DMS79 treated with DMSO at 0.1 percent for 48 hours (cell line): Measurements from ENCODE around the gene OR6B2.
"Not testable (repeated sequence)": the region's sequence is repeated elsewhere in the genome, so short reads cannot be mapped to it uniquely, and the experiment has no call there.

ENCODE experiments used
- DNase-seq: peaks from one replicate; lab custom pipeline; 2025; lab: John Stamatoyannopoulos, UW

Gene OR6B2

DNA sequence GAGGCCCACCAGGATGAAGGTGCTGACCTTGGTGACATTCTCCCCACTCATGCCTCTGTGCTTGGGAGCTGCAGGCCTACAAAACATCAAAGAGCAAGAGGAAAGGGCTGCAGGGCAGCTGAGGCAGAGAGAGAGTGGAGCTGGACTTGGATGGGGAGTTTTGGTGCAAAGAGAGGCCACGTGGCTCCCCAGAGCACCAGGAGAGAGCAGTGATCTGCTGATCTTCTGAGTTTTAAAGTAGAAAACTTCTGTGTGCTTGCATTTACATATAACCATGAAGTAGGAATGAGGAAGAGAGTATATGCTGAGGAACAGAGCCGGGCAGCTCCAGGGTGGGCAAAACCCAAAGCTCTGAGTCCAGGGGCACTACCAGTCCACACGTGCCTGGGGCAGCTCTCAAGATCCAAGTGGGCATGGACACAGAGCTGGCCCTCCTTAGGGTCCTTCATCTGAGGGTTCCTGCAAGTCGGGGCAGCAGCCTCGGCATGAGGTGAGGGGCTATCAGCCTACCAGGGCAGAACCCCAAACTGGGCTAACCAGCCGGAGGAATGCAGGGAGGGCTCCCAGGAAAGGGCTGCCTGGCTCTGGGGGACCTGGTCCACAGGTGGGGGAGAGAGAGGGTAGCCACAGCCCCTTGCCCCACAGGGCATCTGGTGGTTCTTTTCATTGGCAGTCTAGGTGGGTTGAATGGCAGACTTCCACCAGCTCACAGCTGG, at the start of gene OR6B2:
OR6B2 (minus strand) TSS at position 51 of the 716 bp plus-strand sequence; CDS start at position 51, 0 bp downstream.
- DNase-seq: no peak

DNA sequence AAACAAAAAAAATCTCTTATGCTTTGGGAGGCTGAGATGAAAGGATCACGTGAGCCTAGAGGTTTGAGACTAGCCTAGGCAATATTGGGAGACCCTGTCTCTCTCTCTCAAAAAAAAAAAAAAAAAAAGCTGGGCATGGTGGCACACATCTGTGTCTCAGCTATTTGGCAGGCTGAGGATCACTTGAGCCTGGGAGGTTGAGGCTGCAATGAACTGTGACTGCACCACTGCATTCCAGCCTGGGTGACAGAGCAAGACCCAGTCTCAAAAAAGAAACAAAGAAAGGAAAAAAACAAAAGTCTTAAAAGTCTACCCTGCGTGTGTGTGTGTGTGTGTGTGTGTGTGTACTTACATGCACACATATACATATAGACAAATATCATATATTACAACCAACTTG, 48.4 kb upstream of the OR6B2 start:
- no peak for DNase-seq

DNA sequence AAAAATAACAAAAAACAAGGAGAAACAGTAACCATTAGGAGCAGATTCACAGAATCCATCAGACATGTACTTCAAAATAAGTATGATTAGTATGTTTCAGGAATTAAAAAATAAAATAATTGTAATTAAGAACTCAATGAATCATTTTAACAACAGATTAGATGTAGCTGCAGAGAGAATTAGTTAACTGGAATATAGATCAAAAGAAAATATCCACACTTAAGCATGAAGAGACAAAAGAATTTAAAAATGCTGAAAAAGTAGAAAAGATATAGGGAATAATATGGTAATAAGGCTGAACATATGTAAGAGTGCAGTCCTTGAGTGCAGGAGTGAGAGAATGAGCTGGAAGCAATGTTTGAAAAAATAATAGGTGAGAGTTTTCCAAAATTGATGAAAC, 47.2 kb upstream of the OR6B2 start:
- DNase-seq: no peak

DNA sequence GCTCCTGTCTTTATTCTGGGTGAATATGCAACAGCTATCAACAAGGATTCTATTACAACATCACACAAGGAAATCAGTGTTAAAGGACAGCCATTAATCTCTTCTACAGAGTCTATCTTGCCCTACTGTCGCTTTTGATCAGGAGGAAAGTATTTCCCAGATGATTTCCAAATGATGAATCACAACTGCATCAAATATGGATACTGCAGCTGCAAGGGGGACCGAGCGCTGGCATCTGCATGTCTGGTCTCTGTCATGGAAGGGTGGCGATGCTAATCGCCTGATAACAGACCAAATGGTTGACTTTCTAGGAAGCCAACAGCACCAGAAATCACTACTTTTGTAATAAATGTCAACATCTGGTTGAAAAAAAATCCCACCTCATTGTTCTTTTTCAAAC, 44.3 kb upstream of the OR6B2 start:
- no peak for DNase-seq

DNA sequence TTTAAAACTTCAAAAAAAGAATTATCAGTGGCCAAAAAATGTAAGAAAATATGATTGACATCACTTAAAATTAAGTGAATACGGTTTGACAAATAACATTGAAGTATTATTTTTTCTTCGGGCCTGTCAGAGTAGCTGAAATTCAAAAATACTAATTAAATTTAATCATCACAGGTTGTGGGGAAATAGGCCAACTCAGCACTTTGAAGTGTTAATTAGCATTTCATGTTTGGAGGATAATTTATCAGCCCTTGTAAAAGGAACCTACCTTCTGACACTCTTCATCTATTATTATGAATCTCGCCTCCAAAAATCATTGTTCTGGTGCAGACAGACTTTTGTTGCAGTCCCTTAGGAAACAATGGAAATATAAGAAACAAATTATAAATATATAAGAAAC, 40.7 kb upstream of the OR6B2 start:
- DNase-seq: no peak

DNA sequence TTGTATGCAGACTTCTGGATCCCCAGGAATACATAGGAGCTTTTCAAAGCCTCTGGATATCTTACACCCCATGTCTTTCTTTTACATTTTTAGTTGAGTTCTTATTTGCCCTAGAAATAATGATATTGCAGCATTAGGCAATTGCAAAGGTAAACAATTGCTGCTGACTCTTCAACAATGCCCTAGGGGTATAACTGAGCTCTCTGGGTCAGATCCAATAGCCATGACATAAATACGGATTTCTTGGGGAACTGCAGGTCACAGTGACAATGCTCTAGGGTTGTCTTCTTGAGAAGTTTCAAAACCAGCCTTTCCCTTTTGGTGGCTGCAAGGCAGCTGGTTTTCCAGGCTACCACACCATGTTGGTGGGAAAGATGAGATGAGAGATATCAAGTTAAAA, 39.6 kb upstream of the OR6B2 start:
- no peak for DNase-seq

DNA sequence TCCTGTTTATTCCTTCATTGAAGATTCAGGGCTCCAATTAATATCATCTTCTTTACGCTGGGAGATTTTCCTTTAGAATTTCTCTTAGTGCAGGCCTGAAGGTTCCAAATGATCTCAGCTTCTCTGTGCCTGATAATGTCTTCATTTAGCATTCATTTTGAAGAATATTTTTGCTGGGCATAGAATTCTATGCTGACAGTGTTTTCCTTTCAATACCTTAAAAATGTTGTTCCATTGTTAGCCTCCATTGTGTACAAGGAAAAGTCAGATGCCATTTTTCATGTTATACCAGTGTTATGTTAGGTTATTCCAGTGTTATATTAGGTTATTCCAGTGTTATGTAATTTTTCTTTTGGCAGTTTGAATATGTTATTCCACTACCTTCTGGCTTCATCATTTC, 38.0 kb upstream of the OR6B2 start:
- no peak for DNase-seq

DNA sequence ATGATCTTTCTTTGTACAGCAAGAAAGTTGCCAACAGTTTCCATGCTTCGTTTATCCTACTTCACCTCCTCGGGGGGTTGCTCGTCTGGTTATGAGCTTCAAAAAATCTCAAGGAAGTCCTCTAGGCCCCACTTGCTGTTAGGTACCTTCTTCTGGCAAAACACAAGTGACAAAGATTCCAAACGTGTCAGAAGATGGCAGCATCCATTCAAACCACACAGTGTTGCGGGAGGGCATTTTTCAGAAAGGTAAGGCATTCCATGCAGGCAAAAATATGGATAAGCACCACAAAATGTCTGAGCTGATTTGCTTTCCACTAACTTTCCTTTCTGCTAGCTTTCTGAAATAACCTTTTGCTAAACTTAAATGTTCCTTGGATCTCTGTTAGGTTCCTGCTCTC, 36.3 kb upstream of the OR6B2 start:
- DNase-seq: no peak

DNA sequence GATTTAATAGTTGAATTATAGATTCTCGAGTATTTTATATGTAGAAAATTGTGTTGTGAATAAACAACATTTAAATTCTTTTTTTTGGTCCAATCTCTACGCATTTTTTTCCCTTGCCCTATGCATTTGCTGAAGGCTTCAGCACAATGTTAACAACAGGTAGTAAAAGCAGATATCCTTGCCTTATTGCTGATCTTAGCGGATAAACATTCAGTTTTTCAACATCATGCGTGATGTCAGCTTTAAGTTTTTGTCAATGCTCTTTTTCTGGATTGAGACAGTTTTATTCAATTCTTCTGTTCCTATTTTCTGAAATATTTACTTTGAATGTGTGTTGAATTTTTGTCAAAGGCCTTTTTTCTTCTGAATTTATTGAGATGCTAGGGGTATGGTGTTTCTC, 34.7 kb upstream of the OR6B2 start:
- no peak for DNase-seq

DNA sequence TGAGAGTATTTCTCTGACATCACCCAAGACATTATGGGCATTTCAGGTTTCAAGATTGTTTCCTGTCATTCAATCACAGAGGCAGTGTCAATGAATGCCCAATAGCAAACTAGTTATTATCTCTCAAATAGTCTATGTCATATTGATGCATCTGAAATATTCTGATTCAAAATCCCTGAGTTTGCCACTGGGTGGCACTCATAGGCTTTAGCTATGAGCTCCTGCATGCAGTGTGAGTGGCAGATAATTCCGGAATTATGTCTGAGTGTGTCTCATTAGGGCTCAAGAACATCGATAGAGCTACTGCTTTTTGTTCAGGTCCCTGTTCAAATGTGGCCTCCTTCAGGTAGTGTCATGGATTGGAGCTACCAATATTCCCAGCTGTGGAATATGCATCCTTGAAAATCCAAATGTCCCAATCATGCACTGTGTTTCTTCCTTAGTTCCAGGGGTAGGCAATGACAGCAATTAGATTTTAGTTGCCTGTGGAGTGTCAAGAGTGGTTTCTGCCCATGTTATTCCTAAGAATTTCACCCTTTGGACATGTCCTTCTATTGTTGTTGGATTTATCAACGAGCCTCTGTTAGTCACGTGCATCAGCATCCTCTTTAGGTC, 30.9 kb upstream of the OR6B2 start:
- peak; percentile 56 for DNase-seq

DNA sequence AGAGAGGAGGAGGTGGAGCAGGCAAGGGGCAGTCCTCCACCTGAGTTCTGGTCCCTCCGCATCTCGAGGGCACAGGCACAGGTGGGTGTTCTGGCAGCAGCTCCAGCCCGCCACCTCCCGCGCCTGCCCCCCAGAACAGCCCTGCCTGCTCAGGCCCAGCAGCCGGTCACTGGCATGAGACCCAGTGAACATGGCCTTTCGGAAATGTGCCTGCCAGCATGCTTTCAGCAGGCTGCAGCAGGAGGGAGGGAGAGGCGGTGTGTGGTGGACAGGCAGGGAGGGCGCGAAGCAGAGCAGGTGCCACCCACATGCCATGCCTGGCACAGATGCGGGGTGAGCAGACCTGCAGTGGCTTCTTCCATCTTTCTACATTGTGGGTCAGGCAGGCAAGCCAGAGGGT, 26.4 kb upstream of the OR6B2 start:
- DNase-seq: no peak

DNA sequence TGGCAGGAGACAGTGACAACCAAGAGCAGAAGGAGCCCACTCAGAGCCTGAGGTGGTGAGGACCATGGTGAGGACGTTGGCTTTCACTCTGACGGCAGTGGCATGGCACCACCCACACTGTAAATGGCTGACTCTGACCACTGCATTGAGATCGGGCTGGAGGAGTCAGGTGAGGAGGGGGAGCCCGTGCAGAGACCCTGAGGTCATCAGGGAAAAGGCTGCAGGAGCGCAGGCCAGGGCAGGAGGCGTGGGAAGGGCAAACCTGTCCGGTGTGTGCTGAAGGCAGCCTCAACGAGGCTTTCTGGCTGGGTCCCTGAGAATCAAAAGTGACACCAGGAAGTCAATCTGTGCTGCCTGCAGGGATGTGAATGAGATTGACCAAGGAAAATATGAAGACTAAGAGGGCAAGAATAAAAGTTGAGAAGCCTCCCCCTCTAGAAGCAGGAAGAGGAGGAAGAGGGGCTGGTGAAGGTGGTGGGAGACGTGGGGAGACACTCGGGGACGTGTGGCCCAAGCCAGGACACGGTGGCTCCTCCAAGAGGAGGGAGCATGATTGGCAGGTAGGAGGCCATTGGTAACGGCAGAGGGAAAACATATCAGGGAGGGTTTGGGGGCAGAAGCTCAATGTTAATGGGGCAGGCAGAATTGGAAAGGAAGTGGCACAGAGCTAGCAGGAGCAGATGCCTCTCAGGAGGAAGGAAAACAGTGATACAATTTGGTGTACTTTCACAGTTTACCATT, 25.1 kb upstream of the OR6B2 start:
- no peak for DNase-seq

DNA sequence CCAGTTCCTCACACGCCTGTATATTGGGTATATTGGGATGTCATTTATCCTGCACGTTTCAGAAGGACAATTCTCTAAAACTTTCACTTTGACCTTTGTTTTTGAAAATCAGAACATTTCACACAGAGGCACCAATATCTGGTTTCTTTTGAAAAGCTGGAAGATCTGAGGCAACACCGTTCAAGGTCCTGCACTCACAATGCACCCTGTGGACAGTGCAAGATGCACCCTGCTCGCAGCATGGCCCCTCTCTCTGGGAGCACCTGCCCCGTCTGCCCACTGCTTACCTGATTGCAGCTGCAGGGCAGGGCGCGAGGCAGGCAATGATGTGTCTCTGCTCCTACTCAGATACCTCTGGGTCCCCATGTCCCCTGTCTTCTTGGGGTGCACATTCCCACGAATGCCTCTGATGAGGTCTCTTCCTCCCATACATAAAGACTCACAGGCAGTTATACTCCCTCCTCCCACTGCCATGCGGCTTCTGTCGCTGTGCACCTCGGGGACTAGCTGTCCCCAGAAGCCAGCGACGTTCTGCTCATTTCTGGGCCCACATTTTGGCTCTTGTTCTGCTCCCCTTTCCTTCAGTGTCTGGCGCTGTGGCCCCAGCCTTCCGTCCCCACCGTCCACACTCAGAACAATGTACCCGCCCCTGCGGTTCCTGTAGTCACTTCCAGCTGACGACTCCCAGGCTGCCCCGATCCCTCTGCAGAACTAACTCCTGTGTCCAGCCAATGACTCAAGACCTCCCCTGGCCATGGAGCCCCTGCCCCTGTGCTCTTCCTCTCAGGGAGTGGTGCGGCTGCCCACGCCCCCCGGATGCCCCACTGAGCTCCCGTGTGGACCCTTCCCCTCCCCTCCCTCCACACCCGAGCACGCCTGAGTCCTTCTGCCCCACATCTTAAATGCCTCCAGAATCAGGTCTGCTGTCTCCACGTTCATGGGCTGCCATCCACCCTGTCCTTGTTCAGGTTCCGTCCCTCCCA, 23.2 kb upstream of the OR6B2 start, which contains the start of gene OR6B3:
OR6B3 (minus strand) TSS at position 349 of the 983 bp plus-strand sequence.
- DNase-seq: peak; percentile 7

DNA sequence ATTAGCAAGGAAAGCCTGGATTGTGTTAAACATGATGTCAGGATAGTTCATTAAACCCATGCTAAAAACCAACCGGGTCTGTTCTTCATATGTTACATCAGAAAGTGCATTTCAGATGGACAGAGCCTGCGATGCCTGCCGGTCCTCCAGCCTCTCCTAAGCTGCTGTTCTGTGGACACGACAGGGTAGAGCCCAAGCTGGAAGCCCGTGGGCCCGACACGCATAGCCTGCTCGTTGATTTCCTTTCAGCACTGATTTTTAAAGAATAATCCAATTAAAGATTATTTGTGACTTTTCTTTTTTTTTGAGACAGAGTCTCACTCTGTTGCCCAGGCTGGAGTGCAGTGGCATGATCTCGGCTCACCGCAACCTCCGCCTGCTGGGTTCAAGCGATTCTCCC, 22.3 kb upstream of the OR6B2 start:
- DNase-seq: no peak

DNA sequence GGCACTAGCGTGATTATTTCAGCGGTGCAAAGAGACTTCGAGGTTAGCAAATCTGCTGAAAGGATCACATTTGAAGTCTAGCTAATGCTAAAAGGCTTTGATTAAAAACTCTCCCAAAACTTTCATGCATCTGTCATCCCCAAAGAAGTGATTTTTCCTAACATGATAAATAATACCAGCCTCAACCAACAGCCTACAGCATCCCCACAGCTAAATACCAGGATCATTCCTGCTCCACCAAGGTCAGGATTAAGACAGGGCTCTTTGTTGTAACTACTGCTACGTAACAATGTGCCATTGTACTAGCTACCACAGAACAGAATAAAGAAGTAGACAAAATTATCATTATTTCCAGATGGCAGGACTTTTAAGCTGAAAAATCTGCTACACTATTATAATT, 21.5 kb upstream of the OR6B2 start:
- no peak for DNase-seq

DNA sequence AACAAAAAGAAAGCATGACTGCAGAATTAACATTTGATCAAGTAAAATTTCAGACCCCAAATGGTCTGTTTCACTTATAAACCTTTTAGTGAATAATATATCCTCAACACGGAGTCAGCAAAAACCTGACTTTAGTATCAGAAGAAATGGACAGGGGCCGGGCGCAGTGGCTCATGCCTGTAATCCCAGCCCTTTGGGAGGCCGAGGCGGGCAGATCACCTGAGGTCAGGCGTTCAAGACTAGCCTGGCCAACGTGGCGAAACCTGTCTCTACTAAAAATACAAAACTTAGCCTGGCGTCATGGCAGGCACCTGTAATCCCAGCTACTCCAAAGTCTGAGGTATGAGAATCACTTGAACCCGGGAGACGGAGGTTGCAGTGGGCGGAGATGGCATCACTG, 20.0 kb upstream of the OR6B2 start:
- no peak for DNase-seq

DNA sequence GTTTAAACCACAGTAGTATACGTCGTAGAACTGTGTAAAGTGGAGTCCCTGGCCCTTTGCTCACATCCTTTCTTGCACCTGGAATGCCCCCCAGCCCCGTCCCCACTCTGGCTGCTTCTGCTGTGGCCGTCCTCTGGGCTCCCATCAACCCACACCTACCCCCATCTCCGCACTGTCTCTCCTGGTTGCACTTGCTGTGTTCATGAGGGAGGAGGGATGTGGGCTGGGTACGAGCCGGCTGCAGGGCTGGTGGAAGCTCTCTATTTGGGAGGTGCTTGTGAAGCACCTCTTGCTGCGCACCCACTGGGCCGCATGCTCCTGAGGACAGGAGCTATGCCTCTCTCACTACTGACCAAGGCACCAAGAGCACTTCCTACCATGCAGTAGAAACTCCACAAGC, 18.0 kb upstream of the OR6B2 start:
- DNase-seq: no peak

DNA sequence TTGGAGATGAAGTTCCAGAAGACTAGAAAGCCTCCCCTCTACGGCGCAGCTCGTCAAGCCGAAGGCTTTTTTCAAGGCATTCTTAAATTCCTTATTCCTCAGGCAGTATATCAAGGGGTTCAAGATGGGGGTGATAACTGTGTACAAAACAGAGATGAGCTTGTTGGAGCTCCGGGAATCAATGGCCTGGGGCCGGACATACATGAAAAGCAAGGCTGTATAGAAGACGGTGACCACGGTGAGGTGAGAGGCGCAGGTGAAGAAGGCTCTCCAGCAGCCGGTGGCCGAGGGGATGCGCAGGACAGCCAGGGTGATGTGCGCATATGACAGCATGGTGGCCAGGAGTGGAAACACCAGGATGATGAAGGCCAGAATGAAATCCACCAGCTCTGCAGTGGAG, 14.9 kb upstream of the OR6B2 start:
- no peak for DNase-seq

DNA sequence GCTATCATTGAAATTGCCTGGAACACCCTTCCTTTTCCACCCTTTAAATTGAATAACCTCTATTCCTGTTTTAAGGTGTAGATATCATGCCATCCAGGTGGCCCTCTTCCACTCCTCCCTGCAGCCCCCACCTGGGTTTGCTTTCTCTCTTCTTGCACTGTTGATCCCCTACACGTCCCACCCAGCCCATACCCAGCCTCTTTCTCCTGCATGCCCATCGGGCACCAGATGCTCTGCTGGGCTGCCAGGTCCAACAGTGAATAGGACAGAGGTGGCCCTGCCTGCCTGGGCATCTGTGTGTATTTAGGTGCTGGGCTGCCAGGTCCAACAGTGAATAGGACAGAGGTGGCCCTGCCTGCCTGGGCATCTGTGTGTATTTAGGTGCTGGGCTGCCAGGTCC, 13.9 kb upstream of the OR6B2 start:
- not testable (repeated sequence) for DNase-seq

DNA sequence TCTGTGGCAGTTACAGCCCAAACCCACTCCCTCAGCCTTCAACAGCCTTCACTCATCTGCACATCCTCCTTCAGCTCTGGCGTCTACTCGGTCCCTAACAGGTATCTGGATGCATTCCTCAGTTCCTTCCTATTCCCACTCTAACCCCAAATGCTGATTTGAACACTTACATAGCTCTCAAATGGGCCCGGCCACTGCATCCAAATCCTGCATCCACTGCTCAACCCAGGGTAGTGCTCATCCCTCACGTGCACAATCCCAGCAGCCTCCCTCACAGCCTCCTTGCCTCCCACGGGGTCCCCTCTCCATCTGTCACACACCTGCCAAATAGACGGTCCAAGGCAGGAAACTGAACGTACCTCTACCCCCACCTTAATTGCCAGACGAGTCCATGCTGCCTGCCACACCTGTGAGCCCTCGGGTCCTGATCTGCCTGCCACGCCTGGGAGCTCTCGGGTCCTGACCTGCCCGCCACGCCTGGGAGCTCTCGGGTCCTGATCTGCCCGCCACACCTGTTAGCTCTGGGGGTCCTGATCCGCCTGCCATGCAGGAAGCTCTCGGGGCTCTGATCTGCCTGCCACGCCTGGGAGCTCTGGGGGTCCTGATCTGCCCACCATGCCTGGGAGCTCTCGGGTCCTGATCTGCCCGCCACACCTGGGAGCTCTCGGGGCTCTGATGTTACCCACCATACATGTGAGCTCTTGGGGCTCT, 13.2 kb upstream of the OR6B2 start:
- DNase-seq: no peak

DNA sequence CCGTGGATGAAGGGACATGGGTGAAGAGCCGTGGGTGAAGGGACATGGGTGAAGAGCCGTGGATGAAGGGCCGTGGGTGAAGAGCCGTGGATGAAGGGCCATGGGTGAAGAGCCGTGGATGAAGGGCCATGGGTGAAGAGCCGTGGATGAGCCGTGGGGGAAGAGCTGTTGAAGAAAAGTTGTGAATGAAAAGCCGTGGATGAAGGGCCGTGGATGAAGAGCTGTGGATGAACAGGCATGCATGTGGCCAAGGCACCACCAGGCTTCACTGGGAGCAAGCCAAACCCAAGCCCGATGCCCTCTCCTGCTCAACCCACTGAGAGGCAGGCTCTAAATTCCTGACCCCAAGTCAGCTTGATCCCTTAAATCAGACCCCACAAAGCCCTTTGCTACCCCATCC, 12.5 kb upstream of the OR6B2 start:
- no peak for DNase-seq
